22Rv1 (cell line): Measurements from ENCODE around the gene CROCC2.

Experiments used
- H3K27ac ChIP-seq: fragments of 450-650 bp; 2 replicates; pipeline ENCODE4 v1.5.1; 2017
- CTCF ChIP-seq: fragments of 450-650 bp; IDR thresholded peaks from 2 replicates; pipeline ENCODE4 v1.5.1; 2017; ENCODE audit warnings: mild to moderate bottlenecking
- ZFX ChIP-seq: fragments of 450-650 bp; IDR thresholded peaks from 2 replicates; pipeline ENCODE4 v1.6.1; 2017; ENCODE audit warnings: antibody characterized with exemption, borderline replicate concordance

Gene CROCC2

DNA sequence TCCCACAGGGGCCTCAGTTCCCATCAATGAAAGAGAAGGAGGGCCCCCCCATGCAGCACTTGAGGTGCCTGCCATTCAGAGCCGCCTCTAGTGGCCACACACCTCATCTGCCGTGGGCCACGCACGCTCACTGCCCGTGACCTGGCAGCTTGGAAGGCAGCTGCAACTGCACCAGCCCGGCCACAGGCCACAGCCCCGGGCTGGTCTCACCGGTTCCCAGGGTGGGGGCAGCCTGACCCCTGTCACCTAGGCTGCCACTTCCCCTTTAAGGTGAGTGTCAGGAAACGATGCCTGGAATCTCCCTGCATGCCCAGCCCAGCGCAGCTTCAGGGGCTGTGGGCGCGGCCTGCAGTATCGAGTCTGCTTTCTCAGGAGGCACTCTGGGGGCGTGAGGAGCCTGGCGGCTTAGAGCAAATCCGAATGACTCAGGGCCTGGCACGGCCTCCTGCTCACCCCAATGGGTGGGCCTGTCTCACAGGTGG lies 12.7 kb upstream of the CROCC2 start:
- H3K27ac ChIP-seq, result no peak overlapping the region
- TF ChIP-seq ZFX, result no peak
- no peak for TF ChIP-seq CTCF

GRCh38 chr2:240894006-240894405 lies 12.1 kb upstream of the CROCC2 start:
- no peak overlapping the region for H3K27ac ChIP-seq
- TF ChIP-seq CTCF, result no peak

GRCh38 chr2:240894836-240895558 lies 11.1 kb upstream of the CROCC2 start:
- TF ChIP-seq ZFX (no peak), CTCF (no peak)

DNA sequence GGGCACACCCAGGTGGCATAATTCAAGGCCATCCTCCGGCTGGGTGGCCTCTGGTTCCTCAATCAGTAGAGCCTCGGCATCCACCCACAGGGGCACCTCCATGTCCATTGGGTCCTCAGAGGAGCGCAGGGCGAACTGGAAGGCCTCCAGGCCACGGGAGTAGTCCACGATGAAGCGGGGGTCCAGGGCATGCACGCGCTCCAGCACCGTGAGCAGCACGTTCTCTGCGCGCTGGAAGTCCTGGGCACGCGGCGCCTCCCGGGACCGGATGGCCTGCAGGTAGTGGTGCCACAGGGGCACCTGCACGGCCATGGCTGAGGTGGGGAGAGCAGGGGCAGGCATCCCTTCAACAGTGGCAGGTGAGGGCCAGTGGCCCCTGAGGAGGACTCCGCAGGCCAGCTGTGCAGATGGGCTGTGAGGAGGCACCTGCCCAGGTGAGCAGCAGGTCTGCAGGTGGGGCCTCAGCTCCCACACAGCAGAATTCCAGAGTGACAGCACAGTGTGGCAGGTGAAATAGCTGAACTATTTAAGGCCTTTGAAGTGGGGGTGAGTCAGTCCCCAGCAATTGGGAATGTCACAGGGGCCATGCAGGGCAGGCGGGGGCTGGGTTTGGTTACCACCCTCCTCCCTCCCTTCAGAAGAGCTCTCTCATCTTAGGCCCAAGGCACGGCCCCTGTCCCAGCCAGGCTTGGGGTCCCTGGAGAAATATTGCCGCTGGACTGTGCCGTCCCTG lies 10.3 kb upstream of the CROCC2 start, which contains the start of gene MAB21L4:
Gene MAB21L4, minus strand, starts transcription at position 501 of the 733 bp plus-strand sequence. Its CDS starts 159 bp downstream, at position 342.
- TF ChIP-seq ZFX (no peak), CTCF (no peak)
- H3K27ac ChIP-seq, result no peak within 1 kb of the TSS

More at GRCh38 chr2:240894836-240895558, 11.1 kb upstream of the CROCC2 start:
- H3K27ac ChIP-seq, result no peak overlapping the region

- no peak overlapping the region for H3K27ac ChIP-seq
- TF ChIP-seq CTCF (no peak), ZFX (no peak)
These were observed 9.7 kb upstream of the CROCC2 start for GRCh38 chr2:240896394-240896793.

DNA sequence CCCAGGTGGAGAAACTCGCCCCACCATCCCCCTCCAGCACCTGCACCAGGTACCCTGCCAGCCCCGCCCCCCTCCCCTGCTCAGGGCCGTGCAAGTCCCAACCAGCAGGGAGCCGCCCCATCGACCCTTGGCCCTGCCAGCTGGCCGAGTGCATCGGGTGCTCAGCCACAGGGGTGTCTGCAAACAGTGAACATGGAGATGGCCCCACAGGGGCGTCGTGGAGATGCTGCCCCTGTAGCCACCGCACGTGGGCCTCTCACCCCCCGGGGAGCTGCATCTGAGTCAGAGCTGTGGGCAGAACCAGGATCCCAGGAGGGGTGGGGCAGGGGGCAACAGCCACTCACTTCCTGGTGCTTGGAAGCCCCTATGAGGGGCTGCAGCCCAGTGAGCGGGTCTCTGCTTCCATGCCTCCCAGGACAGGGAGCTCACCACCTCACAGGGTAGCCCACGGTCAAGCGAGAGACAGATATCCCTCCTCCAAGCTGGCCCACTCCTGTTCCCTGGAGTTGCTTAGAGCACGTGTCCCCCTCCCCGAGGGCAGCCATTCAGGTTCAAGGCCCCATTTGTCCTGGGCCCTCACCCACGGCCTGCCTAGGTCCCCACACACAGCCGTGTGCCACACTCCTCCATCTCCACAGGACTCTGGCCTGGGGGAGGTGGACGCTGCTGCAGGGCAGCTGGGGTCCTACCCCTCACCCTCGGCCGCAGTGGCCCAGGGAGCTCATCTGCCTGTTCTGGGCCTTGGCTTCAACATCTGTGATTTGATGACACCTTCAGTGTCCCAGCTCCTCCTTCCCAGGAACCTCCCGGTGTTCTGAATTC lies 9.1 kb upstream of the CROCC2 start:
- H3K27ac ChIP-seq, result no peak overlapping the region
- TF ChIP-seq ZFX (no peak), CTCF (no peak)
